Measurements from ENCODE around the gene BIN1. TPM values are rescaled to one million over a fixed set of nuclear protein-coding genes. Genes with fewer than 3 reads are reported as not detected.

BIN1 gene
- total and polyA plus RNA-seq, 7 donors: 615 to 1,667 (median 1,331) TPM

DNA sequence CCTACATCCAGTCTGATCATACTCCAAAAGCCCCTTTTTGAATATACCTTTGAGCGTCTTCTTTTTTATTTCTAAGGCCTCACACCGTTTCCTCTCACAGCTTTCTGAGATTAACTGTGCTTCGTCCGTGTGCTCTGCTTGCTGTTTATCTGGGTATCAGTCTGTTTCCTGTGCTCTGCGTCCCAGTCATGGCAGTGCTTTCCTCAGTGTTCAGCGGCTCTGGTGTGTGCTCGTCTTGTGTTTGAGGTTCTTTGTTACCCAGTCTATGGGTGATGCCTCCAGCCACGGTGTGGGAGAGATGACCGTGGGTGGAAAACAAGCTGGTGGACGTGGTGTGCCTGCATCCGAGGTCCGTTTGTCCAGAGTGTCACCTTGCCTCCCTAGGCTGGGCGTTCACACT lies 33.6 kb upstream of the BIN1 start:
- intact Hi-C loops (cut with DNase I): loop anchor here in 1 of 2 donors (5.0 kb wide), 1 partner anchor 33 kb away; the partner anchor contains the start of gene BIN1
- no peaks in the 10 kb centered on the region for H3K36me3 ChIP-seq (ENCODE audit: insufficient read depth in 1 of 2, low read depth in 1 of 2)
- no peaks in the 10 kb centered on the region for H3K9me3 ChIP-seq
- H3K4me3 ChIP-seq: no peak overlapping the region
- H3K27me3 ChIP-seq (ENCODE audit: insufficient read depth in 3 of 3, low read length in 2 of 3): no peaks in the 10 kb centered on the region
- H3K27ac ChIP-seq: no peak overlapping the region
- 61 to 84% (median 76%) methylated on average over 13 of the region's 13 CpGs for WGBS, 3 donors
- TF ChIP-seq, protein P1, sequence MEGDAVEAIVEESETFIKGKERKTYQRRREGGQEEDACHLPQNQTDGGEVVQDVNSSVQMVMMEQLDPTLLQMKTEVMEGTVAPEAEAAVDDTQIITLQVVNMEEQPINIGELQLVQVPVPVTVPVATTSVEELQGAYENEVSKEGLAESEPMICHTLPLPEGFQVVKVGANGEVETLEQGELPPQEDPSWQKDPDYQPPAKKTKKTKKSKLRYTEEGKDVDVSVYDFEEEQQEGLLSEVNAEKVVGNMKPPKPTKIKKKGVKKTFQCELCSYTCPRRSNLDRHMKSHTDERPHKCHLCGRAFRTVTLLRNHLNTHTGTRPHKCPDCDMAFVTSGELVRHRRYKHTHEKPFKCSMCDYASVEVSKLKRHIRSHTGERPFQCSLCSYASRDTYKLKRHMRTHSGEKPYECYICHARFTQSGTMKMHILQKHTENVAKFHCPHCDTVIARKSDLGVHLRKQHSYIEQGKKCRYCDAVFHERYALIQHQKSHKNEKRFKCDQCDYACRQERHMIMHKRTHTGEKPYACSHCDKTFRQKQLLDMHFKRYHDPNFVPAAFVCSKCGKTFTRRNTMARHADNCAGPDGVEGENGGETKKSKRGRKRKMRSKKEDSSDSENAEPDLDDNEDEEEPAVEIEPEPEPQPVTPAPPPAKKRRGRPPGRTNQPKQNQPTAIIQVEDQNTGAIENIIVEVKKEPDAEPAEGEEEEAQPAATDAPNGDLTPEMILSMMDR (IDR thresholded peaks at IDR 0.05): no peak
- DNase-seq: no peak
- peaks cover 35% of the 10 kb centered on the region for H3K4me1 ChIP-seq
- no peak for ATAC-seq

DNA sequence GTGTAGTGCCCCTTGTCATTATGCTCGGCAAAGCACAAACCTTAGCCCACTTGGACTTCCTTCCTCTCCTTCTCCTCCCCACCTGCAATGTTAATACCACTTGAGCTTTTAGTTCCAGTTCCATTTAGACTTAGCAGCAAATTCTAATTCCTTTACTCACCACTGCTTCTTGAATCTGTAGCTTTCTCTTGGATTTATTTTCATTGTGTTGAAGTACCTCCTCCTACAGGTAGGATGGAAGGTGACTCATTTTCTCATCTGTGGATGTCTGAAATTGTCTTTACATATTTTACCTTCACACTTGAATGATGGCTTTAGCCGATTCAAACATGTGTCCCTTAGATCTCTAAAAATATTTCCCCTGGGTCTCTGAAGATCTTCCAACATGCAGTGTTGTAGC lies 32.8 kb upstream of the BIN1 start:
- no peak for DNase-seq
- H3K27me3 ChIP-seq (ENCODE audit: insufficient read depth in 3 of 3, low read length in 2 of 3): no peaks in the 10 kb centered on the region
- TF ChIP-seq, protein P1 (IDR thresholded peaks at IDR 0.05): no peak
- WGBS, 3 donors: 35 to 57% (median 51%) methylated on average over 2 of the region's 2 CpGs
- no peaks in the 10 kb centered on the region for H3K9me3 ChIP-seq
- peaks cover 32% of the 10 kb centered on the region for H3K4me1 ChIP-seq
- H3K4me3 ChIP-seq: no peak overlapping the region
- no peak for ATAC-seq
- no peaks in the 10 kb centered on the region for H3K36me3 ChIP-seq (ENCODE audit: insufficient read depth in 1 of 2, low read depth in 1 of 2)
- intact Hi-C loops (cut with DNase I): loop anchor here in 1 of 2 donors (5.0 kb wide), 1 partner anchor 32 kb away; the partner anchor contains the start of gene BIN1
- H3K27ac ChIP-seq: no peak overlapping the region

DNA sequence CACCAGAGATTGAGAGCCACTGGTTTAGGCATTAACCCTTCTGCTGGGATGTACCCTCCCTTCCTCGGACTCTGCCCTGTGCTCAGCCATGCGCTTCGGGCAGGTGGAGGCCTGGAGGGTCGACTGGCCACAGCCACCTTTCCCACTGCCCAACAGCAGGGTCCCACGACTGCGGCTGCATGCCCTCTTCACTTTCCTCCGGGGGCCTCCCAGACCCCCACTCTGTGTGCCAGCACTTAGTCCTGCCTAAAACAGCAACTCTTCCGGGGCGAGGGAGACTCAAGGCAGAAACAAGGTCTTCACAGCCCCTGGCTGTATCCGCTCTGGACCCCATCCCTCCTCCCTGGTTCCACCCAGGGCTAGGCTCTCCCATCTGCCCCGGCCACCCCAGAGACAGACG lies 31.3 kb upstream of the BIN1 start:
- WGBS, 3 donors: 88 to 92% (median 92%) methylated on average over 12 of the region's 12 CpGs
- H3K4me3 ChIP-seq: no peak overlapping the region
- H3K27ac ChIP-seq: no peak overlapping the region
- ATAC-seq (no peak), DNase-seq (no peak)
- H3K36me3 ChIP-seq (ENCODE audit: insufficient read depth in 1 of 2, low read depth in 1 of 2): no peaks in the 10 kb centered on the region
- H3K4me1 ChIP-seq: peaks cover 18% of the 10 kb centered on the region
- no peaks in the 10 kb centered on the region for H3K9me3 ChIP-seq
- intact Hi-C loops (cut with DNase I): no loop called here
- no peaks in the 10 kb centered on the region for H3K27me3 ChIP-seq (ENCODE audit: insufficient read depth in 3 of 3, low read length in 2 of 3)
- TF ChIP-seq, protein P1 (IDR thresholded peaks at IDR 0.05): no peak

DNA sequence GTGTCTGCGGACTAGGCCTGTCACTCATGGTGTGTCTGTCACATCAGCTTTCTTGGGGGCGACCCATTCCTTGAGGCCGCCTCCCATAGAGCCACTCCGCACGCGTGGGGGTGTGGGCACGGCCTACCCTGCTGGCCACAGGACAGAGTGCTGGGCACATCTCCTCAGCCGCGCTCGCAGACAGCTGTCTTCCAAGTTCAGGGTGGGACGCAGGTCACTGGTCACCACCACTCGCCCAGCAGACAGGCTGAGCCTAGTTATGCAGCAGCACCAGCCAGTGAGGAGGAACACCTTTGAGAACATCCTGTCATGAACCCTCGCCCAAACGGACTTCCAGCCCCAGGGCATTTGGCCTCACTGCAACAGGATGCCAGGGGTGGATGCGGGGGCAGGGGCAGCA lies 30.8 kb upstream of the BIN1 start:
- TF ChIP-seq, protein P1 (IDR thresholded peaks at IDR 0.05): no peak
- DNase-seq (no peak), ATAC-seq (peak in 2 of 4 donors; percentile 5 to 31)
- intact Hi-C loops (cut with DNase I): no loop called here
- Histone ChIP-seq H3K27me3 (ENCODE audit: insufficient read depth in 3 of 3, low read length in 2 of 3) (no peaks in the 10 kb centered on the region), H3K4me1 (peaks cover 14% of the 10 kb centered on the region), H3K9me3 (no peaks in the 10 kb centered on the region), H3K4me3 (no peak overlapping the region), H3K36me3 (ENCODE audit: insufficient read depth in 1 of 2, low read depth in 1 of 2) (no peaks in the 10 kb centered on the region), H3K27ac (no peak overlapping the region)
- WGBS, 3 donors: 83 to 93% (median 91%) methylated on average over 15 of the region's 15 CpGs

DNA sequence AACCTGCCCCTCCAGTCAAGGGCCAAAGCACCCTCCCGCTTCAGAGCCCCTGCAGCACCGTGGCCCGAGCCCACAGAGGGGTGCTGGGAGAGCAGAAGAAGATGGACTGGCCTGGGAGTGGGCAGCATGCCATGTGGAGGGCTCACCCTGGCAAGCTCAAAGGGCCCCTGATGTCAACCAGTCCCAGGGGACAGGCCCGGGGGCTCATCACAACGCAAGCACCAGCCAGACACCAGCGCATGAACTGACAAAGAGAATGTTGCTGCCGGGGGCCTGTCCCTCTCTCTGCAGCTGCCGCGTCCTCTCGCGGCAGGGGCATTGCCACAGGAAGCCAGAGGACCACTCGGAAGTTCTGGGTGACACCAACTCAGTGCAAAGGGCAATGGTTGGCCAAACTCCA lies 30.3 kb upstream of the BIN1 start:
- no peaks in the 10 kb centered on the region for H3K36me3 ChIP-seq (ENCODE audit: insufficient read depth in 1 of 2, low read depth in 1 of 2)
- H3K27me3 ChIP-seq (ENCODE audit: insufficient read depth in 3 of 3, low read length in 2 of 3): no peaks in the 10 kb centered on the region
- TF ChIP-seq, protein P1 (IDR thresholded peaks at IDR 0.05): no peak
- no peak for ATAC-seq
- H3K4me3 ChIP-seq: no peak overlapping the region
- WGBS, 3 donors: 82 to 91% (median 88%) methylated on average over 11 to 12 of the region's 12 CpGs
- H3K9me3 ChIP-seq: no peaks in the 10 kb centered on the region
- no peak for DNase-seq
- H3K27ac ChIP-seq: no peak overlapping the region
- intact Hi-C loops (cut with DNase I): no loop called here
- H3K4me1 ChIP-seq: peaks cover 14% of the 10 kb centered on the region

All from psoas muscle (tissue), 8 donors.